CD4-positive, alpha-beta T cell treated with Interleukin-6 for 4 hours (primary cell): ENCODE measurements around the gene CD83.

Source experiments
- DNase-seq: peaks from one replicate; pipeline ENCODE4 v3.0.0-alpha.2; 2020; ENCODE audit warnings: mixed read lengths

CD83 gene

DNA sequence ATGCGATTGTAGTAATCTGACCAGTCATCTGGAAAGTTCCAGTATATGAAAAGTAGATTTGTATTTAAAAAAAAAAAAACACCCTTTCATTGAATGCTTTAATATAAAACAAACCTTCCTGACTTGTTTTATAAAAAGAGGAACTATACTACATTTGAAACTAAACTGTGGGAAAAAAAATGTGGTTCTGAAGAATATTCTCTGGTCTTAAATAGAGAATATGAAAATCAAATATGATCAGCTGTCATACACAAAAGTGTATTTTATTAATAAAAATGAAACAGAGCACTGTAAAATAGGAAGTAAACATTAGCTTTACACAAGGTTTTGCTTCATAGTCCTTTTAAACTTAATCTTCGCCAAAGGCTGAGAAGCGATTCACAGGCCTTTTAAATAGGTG is 25.3 kb upstream of the CD83 start:
- DNase-seq, result no peak

DNA sequence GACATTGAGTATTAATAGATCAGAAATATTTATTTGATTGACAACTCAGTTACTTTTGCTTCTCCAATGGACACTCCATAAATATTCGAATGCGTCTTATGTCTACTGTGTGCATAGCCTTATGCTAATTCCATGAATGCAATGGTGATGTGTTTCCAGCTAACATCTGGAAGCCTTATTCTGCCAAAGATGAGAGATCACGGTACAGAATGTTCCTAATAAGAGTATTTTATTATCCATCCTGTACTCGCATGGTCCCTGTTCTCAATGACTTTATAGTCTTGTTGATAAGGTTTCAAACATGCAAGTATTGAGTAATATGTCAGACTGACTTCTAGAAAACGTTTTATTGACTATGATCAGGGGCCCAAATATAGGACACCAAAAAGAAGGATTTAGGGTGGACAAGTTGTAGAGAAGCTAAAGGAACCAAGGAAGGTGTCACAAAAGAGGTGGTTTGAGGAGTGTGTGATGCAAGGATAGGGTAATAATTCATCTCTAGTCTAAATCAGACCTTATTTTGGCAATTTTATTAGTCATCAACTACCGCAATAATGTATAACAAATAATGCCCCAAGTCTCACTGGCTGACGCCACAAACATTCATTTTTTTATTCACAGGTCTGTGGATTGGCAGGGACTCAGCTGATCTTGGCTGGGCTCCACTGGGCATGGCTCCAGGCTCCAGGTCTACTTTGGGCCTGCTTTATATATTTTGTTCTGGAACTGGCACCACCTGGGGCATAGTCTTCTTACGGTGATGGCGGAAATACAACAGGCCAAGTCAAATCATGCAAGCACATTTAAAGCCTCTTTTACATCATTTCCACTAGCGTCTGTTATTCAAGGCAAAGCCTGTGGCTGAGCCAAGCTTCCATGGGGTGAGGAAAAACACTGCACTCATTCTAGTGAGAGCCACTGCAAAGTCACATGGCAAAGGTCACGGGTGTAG is 24.5 kb upstream of the CD83 start:
- DNase-seq, result no peak

DNA sequence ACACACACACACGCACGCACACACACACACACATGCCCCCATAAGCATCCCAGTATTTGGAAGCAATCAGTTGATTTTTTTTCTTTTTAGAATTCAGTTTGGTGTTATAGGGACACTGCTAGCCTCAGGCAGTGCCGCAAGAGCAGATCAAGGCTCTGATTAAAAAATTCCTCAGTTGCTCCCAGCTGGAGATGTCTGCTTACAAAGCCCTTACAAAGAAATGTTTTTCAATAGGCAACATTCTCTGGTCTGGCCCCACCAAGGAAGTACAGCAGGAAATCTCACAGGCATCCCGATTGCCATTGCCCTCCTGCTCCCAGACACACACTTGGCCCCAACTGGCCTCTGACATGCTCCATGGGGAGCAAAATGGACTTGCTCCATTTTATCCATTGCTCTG is 22.9 kb upstream of the CD83 start:
- no peak for DNase-seq

- no peak for DNase-seq
These were observed 22.1 kb upstream of the CD83 start for GRCh38 chr6:14095437-14095836.

DNA sequence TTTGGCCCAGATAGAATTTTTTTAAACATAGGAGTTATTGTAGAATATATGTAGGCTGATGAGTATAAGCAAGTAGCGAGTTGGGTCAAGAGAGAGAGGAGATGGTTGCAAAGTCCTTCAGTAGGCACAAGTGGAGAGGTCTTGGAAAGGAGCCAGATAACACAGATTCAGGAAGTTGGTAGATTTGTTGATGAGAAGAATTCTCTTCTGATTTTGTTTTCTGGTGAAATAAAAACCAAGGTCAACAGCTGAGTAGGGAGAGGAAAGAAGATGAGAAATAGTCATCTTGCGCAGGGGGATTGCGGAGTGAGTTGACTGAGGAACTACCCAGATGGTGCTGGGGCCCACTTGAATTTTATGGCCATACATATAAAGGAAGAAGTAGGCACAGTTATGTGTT is 17.4 kb upstream of the CD83 start:
- no peak for DNase-seq

DNA sequence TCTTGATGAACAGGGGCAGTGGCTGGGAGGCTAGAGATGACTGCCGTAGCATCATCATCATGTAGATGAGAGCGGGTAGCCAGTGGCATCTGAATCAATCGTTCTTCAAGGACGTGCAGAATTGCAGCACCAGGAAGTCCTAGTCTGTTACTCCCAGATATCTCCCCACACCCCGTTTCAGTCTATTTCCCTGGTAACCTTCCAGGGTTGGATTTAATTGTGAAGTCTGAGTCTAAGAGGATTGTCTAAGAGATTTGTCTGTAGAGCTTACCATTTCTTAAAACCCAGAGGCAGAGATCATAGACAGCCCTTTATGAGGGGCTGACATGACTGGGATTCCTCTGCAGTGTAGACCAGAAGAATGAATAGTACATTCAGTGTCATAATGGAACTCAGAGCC is 16.6 kb upstream of the CD83 start:
- no peak for DNase-seq

DNA sequence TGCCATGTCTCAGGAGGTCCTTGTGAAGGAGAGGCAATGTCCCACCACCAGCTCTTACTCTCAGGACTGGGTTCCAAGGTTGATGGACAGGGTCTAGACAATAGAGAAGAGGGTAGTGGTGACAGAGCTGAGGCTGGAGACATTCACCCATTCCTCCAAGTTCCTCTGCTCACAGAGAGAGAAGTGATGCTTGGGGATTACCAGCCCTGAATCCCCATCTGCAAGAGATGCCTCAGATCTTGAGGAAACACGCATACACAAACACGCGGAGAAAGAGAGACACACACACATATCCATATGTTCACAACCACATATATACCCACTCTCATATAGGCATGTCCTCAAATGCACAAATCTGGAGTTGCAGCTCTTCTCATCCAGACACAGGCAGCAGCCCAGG is 15.2 kb upstream of the CD83 start:
- DNase-seq, result no peak

- no peak for DNase-seq
These were observed 12.0 kb upstream of the CD83 start for GRCh38 chr6:14105547-14105946.

- no peak for DNase-seq
These were observed 10.6 kb upstream of the CD83 start for GRCh38 chr6:14107000-14107399.

- no peak for DNase-seq
These were observed 9.7 kb upstream of the CD83 start for GRCh38 chr6:14107711-14108494.

DNA sequence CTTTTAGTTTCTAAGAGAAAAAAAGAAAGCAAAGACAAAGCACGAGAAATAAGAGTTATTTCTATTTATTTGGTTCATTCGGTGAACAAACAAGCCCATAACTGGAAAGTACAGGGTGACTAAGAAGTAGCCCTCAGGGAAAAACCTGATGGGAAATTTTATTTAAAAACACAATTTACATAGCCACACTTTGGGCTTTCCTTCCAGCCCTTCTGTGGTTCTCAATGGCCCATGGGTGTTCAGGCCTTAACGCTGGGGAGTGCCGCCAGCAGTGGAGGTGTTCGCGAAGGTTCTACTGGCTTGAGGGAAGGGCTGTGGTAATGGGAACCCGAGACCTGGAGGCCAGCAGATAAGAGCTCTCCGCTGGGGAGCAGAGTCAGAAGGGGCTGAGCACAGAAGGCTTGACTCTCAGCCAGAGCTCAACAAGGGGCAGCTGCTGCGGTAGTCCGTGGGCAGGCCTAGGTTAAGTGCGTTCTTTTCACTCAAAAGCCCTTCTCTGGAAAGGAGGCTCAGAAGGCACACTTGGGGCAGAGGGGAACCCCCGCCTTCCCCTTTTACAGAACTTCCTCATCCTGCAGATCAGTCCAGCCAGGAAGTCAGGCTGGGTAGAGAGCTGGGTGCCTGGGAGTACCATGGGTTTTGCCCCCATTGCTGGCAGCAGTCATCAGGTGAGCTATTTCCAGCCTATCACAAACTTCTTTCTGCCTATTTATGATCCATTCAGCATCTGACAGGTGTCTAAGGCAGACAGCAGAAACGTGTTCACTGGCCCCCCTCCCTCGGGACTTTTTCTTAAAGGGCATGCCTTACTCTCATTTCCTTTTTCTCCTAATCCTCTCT is 8.8 kb upstream of the CD83 start:
- DNase-seq, result peak; percentile 18

- DNase-seq, result no peak
These were observed 8.2 kb upstream of the CD83 start for GRCh38 chr6:14109411-14109826.

DNA sequence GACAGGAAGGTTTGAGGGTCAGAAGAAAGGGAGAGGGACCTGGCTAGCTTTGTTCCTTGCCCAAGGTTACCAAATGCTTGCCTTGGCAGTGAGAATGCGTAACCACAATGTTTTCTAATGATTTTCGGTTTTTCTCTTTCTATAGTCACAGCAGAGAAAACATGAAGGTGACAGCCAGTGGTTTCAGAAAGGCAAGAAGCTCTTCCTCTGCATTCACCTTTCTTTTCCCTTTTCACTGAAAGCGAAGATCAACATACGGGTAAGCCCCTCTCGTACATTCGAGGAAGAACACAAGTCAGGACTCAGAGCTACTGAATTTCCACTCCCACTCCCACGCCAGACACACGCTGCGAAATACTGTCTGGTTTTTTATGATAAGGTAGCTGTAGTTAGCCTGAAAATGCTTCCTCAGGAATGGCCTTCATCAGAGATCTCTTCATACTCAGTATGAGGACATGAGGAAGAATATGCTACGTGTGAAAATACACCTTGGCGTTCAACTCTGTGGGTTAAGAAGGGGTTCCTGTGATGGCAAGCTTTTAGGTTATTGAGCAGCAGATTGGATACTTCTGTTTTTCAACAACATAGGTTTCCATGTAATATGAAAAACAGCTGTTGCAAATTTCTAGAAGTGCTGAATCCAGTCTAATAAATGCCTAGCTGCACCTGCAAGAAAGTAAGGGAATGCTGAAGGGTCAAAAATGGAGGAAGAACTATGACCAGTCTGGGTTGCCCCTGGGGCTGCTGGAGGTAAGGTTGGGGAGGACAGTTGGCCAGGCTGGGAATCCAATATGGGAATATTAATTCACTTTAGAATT is 7.4 kb upstream of the CD83 start:
- no peak for DNase-seq

DNA sequence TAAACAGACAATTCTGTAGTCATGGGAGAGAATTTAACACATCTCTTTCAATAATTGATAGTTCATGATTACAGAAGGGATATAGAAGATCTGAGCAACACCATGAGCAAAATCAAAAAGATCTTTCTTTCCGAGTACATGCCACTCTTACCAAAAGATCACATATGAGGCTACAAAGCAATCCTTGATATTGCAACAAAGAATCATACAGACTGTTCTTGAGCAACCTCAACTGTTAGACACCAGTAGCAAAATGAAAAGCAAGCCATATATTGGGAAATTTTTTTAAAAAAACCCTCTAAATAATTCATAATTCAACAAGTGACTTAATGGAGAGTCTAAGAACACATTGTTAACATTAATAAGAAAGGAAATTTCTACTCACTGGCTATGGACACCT is 3.6 kb upstream of the CD83 start:
- no peak for DNase-seq

DNA sequence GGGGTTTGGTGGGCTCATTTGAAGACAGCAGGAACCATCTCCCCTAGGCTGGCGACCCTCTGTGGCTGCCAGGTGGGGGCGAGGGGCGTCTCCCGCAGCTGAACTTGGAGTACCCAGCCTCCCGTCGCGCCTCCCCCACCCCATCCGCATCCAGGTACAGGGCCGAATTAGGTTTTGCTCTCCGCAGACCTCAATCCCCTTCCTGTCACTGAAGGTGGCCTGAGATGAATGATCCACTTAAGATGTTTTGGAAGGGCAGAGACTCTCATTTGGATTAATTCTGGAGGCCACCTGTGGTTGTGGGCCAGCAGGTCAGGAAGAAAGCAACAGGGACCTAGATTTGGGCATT is 493 bp downstream of the CD83 start:
- no peak for DNase-seq

DNA sequence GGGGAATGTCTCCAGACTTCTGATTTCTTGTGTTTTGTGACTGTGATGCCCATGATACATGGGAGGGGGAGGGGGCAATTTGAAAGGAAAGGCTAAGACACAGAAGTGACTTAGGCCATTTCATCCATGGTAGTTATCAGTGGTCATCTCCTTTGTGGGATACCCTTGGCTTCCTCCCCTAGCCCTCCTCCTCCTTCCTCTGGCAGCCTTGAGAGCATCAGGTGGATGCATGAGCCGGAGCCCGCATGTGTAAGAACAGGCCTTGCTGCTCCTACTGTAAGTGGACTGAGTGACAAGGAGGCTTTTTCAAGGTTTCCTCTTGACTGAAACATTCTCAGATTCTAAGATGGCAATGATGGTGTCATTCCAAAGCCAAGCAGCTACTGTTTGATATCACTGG is 874 bp downstream of the CD83 start:
- no peak for DNase-seq

DNA sequence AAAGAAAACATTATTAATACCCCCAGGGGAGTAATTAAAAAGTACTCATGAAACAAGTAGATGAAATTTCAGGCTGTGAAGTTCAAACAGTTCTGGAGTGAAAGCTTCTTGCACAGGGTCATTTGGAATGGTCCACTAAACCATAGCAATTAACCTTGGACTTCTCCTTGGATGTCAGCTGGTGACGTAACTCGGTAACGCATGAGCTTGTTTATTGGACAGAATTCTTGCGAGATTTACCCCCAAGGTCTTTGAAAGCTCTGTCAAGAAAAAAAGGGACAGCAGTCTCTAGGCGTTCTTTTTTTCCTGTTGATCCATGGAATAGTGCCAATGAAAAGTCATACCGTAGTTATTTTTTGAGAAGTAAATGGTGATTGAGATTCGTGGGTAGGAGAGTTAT is 2.2 kb downstream of the CD83 start:
- no peak for DNase-seq

DNA sequence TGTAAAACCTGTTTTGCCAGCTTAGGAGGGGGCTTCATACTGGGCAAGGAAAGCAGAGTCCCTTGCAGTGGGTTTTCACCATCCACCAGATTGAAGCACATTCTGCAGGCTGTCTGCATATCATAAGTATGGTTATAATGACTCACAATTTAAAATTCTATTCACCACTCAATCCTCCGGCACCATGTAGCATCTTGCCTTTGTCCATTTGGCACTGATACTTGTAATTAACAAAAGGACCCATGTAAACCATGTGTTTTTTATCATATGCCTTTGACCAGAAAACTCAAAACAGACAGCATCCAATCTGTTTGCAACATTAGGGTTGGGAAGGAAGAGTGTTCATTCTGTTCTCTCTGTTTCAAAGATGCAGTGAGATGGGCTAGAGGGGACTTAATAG is 3.0 kb downstream of the CD83 start:
- DNase-seq, result no peak

GRCh38 chr6:14121936-14122344 is 4.4 kb downstream of the CD83 start:
- DNase-seq, result no peak

GRCh38 chr6:14123386-14124111 is 6.0 kb downstream of the CD83 start:
- no peak for DNase-seq

DNA sequence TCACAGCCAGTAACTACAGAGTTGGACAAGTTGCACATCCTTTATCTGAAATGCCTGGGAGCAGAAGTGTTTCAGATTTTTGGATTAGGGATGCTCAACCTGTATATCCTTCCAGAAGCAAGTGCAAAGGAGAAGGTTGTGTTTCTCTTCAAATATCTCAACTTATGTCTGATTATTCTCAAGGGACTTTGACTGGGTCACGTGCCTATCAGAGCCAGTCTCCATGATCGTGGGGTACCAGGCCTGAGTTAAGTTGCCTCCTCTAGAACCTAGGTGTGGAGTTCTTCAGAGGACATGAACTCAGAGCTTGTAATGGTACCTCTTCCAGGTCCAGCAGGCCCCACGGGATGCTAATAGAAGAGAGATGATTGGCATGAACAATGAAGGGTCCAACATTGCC is 7.8 kb downstream of the CD83 start:
- DNase-seq, result no peak

GRCh38 chr6:14126191-14126590 is 8.6 kb downstream of the CD83 start:
- DNase-seq, result no peak
